ENCODE measurements around the gene RPAIN.

- TF ChIP-seq CTCF (IDR thresholded peaks at IDR 0.05; ENCODE audit: poor library complexity, severe bottlenecking) (no peak), EZH2 (IDR thresholded peaks at IDR 0.05; ENCODE audit: borderline replicate concordance, insufficient read depth, low read length, poor library complexity, severe bottlenecking) (no peak), POLR2AphosphoS5 (IDR thresholded peaks at IDR 0.05) (no peak), EP300 (conservative IDR thresholded peaks at IDR 0.05; ENCODE audit: poor library complexity, severe bottlenecking) (no peak)
Measured at GRCh38 chr17:5378566-5379207, 41.3 kb upstream of the RPAIN start.
